GM18511 (cell line): ENCODE measurements around the gene MSN.

Experiments
- ATAC-seq: cut with Tn5 transposase; IDR thresholded peaks from one replicate; pipeline ENCODE4 v1.9.1; 2021; ENCODE audit warnings: mild to moderate bottlenecking, moderate library complexity; ENCODE audit not compliant: unreplicated experiment

The MSN gene

DNA sequence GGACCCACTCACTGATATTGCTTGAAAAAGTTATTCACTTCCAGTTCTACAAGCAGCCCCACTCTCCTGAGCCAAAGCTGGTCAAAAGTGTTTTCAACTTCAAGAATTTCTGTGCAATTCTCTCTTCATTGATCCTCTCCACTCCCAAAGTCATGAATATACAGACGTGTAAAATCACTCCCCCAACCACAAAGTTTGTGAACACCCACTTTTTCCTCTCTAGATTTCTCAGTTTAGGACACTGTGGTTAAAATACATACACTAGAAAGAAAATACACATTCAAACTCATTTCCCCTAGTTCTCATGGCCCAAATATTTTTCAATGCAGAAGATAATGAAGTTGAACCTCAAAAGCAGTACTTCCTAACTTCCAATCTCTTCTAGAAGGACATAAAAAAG lies 116.3 kb downstream of the MSN start:
- no peak for ATAC-seq
